ENCODE measurements around the gene RYR2. TPM values are rescaled to one million over a fixed set of nuclear protein-coding genes. Genes with fewer than 3 reads are reported as not detected.
"Not testable (repeated sequence)": the region's sequence is repeated elsewhere in the genome, so short reads cannot be mapped to it uniquely, and the experiment has no call there.

Gene RYR2
- total and polyA plus RNA-seq, 7 donors, result under 0.01 to 22.4 (median 6.1) TPM

DNA sequence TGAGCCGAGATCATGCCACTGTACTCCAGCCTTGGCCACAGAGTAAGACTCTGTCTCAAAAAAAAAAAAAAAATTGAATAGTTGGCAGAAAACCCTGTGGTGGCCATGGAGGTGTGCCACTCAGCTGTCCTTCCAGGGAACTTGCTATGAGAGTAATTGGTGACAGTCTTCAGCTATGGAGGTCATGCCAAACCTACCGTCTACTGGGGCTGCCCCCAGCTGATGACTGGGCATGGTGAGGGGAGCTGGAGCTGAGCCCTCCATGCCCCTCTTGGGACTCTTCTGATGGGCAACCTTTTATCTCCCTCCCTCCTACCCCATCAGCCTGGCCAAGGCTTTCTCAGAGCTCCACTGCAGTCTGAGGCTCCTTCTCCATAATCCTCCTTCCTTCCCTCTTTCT lies 84.2 kb downstream of the RYR2 start:
- DNase-seq, result no peak
- TF ChIP-seq EP300 (IDR thresholded peaks at IDR 0.05) (no peak), POLR2AphosphoS5 (IDR thresholded peaks at IDR 0.05) (no peak), POLR2A (IDR thresholded peaks at IDR 0.05) (no peak)
- TF ChIP-seq, protein P1, sequence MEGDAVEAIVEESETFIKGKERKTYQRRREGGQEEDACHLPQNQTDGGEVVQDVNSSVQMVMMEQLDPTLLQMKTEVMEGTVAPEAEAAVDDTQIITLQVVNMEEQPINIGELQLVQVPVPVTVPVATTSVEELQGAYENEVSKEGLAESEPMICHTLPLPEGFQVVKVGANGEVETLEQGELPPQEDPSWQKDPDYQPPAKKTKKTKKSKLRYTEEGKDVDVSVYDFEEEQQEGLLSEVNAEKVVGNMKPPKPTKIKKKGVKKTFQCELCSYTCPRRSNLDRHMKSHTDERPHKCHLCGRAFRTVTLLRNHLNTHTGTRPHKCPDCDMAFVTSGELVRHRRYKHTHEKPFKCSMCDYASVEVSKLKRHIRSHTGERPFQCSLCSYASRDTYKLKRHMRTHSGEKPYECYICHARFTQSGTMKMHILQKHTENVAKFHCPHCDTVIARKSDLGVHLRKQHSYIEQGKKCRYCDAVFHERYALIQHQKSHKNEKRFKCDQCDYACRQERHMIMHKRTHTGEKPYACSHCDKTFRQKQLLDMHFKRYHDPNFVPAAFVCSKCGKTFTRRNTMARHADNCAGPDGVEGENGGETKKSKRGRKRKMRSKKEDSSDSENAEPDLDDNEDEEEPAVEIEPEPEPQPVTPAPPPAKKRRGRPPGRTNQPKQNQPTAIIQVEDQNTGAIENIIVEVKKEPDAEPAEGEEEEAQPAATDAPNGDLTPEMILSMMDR (IDR thresholded peaks at IDR 0.05), result no peak
- Histone ChIP-seq H3K4me1 (no peaks in the 10 kb centered on the region), H3K27me3 (no peaks in the 10 kb centered on the region), H3K4me3 (no peak overlapping the region), H3K27ac (no peak overlapping the region), H3K36me3 (no peaks in the 10 kb centered on the region), H3K9me3 (peaks cover 0 to 5% (median 2%) of the 10 kb centered on the region in 4 donors)
- intact Hi-C loops (cut with DNase I), result no loop called here
- 95 to 97% methylated on average over 2 of the region's 2 CpGs for WGBS, 2 donors

DNA sequence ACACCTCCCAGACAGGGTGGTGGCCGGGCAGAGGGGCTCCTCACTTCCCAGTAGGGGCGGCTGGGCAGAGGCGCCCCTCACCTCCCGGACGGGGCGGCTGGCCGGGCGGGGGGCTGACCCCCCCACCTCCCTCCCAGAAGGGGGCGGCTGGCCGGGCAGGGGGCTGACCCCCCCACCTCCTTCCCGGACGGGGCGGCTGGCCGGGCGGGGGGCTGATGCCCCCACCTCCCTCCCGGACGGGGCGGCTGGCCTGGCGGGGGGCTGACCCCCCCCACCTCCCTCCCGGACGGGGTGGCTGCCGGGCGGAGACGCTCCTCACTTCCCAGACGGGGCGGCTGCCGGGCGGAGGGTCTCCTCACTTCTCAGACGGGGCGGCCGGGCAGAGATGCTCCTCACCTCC lies 85.3 kb downstream of the RYR2 start:
- DNase-seq; H3K27ac ChIP-seq; H3K4me3 ChIP-seq; H3K4me1 ChIP-seq; intact Hi-C loops (cut with DNase I); H3K36me3 ChIP-seq; H3K27me3 ChIP-seq: not testable (repeated sequence)
- 97% methylated on average over 24 to 30 of the region's 31 CpGs for WGBS, 2 donors
- peaks cover 0 to 12% (median 5%) of the 10 kb centered on the region in 4 donors for H3K9me3 ChIP-seq

DNA sequence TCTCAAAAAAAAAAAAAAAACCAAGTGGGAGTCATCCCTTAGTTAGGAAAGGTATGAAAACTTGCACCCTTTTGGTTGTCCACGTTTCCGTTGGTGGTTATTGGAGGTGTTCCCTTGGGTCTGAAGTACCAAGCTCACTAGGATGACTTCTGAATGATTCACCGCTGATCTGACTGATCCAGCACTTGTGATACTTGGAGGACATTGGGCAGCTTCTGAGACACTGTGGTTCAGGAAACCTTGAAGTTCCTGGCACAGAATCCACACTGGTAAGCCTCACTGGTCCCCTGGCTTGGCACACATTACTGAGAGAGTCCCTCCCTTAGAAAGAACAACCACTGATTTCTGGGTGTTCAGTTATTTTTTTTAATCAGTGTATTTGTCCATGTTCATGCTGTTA lies 91.9 kb downstream of the RYR2 start:
- TF ChIP-seq POLR2A (IDR thresholded peaks at IDR 0.05) (no peak), POLR2AphosphoS5 (IDR thresholded peaks at IDR 0.05) (no peak), EP300 (IDR thresholded peaks at IDR 0.05) (no peak)
- TF ChIP-seq, protein P1 (IDR thresholded peaks at IDR 0.05), result no peak
- Histone ChIP-seq H3K27ac (no peak overlapping the region), H3K9me3 (peaks cover 0 to 14% (median 5%) of the 10 kb centered on the region in 4 donors), H3K27me3 (no peaks in the 10 kb centered on the region), H3K4me3 (no peak overlapping the region), H3K4me1 (no peaks in the 10 kb centered on the region), H3K36me3 (no peaks in the 10 kb centered on the region)
- intact Hi-C loops (cut with DNase I), result no loop called here
- WGBS, 2 donors, result 36 to 63% methylated on average over 3 of the region's 3 CpGs
- DNase-seq, result no peak

DNA sequence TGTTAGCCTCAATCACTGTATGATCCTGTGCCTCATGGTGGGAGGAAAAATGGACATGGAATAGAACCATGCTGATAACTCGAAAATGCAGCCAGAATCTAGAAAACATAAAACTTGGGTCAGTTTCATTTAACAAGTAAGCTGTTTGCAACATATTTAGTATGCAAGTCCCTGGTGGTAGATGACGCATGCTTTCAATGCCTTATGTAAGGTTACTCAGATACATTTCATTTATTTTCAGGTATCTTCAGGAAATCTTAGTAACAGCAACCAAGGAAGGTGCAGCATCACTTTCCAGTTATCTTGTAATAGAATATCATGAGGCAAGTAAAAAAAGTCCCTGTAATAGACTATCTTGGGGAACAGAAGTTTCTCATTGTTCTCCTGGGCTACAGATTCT lies 92.9 kb downstream of the RYR2 start:
- DNase-seq, result no peak
- Histone ChIP-seq H3K4me3 (no peak overlapping the region), H3K36me3 (no peaks in the 10 kb centered on the region), H3K9me3 (peaks cover 0 to 14% (median 5%) of the 10 kb centered on the region in 4 donors), H3K4me1 (no peaks in the 10 kb centered on the region), H3K27me3 (no peaks in the 10 kb centered on the region), H3K27ac (no peak overlapping the region)
- TF ChIP-seq POLR2AphosphoS5 (IDR thresholded peaks at IDR 0.05), result no peak
- no peak for TF ChIP-seq EP300 (IDR thresholded peaks at IDR 0.05)
- no peak for TF ChIP-seq POLR2A (IDR thresholded peaks at IDR 0.05)
- TF ChIP-seq, protein P1 (IDR thresholded peaks at IDR 0.05), result no peak
- intact Hi-C loops (cut with DNase I), result no loop called here
- WGBS, 2 donors, result 80 to 89% methylated on average over 2 of the region's 2 CpGs

DNA sequence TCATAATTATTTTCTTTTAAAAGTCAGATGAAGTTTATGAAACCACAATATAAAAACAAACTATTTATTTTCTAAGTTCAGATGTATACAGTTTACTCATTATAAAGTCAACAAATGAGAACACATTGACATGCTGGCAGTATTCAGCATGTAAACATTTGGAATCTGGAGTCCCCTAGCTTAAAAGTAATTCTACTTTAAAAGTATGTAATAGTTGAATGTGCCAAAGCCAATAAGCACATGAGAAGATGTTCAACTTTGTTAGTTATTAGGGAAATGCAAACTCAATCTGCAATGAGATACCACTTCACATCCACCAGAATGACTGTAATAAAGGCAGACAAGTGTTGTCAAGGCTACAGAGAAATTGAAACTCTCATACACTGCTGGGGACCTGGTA lies 96.6 kb downstream of the RYR2 start:
- H3K27me3 ChIP-seq, result no peaks in the 10 kb centered on the region
- intact Hi-C loops (cut with DNase I), result no loop called here
- H3K27ac ChIP-seq, result no peak overlapping the region
- no peak overlapping the region for H3K4me3 ChIP-seq
- no peak for DNase-seq
- TF ChIP-seq, protein P1 (IDR thresholded peaks at IDR 0.05), result no peak
- TF ChIP-seq EP300 (IDR thresholded peaks at IDR 0.05), result no peak
- no peak for TF ChIP-seq POLR2AphosphoS5 (IDR thresholded peaks at IDR 0.05)
- H3K36me3 ChIP-seq, result no peaks in the 10 kb centered on the region
- peaks cover 0 to 33% (median 25%) of the 10 kb centered on the region in 4 donors for H3K4me1 ChIP-seq
- H3K9me3 ChIP-seq, result no peaks in the 10 kb centered on the region
